Measurements from ENCODE around the gene RNF212. TPM values are rescaled to one million over a fixed set of nuclear protein-coding genes. Genes with fewer than 3 reads are reported as not detected.

The RNF212 gene
- polyA plus RNA-seq, 2 of the 4 experiments (the other 2 are of a cell fraction), result 3.0 TPM

DNA sequence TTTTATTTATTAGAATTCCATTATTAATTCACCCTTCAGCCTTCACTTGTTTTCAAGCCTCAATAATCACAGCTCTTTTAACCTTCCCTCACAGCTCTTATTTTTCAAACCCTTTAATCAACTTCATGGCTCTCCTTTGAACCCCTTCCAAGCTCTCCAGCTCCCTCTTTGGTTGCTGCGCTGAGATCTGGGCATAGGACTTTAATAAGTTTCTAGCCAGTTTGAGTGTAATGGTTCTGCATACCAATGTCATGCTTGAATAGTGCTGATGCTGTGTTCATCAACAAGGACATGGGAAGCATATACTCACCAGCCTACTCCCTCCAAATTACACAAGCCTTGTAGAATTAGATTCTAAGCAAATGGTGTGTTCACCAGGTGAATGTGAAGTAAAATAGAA lies 3.5 kb upstream of the RNF212 start:
- no peak for ATAC-seq
- Histone ChIP-seq H3K4me3 (no peak overlapping the region), H3K4me1 (0 out of 3 replicates have a peak, but pooled peaks cover 7% of the 10 kb centered on the region), H3K4me2 (no peak overlapping the region), H3K27ac (no peak overlapping the region), H3K9me3 (no peaks in the 10 kb centered on the region)
- TF ChIP-seq HOXA7 (CRISPR knock-in tag; IDR thresholded peaks at IDR 0.05) (no peak), BCL3 (IDR thresholded peaks at IDR 0.05) (no peak), ESRRA (IDR thresholded peaks at IDR 0.05; ENCODE audit: borderline replicate concordance, low read length) (no peak), NR3C1 (IDR thresholded peaks at IDR 0.05) (no peak), FOXS1 (CRISPR knock-in tag; IDR thresholded peaks at IDR 0.05) (no peak), ZSCAN20 (CRISPR knock-in tag; IDR thresholded peaks at IDR 0.05) (no peak), POLR2A (IDR thresholded peaks at IDR 0.05; ENCODE audit: low read length) (no peak), RARB (CRISPR knock-in tag; IDR thresholded peaks at IDR 0.05) (no peak), POLR2AphosphoS2 (conservative IDR thresholded peaks at IDR 0.05; ENCODE audit: low read length) (no peak), EHMT2 (IDR thresholded peaks at IDR 0.05; ENCODE audit: low read depth) (no peak), ZNF302 (CRISPR knock-in tag; IDR thresholded peaks at IDR 0.05) (no peak), MYC (IDR thresholded peaks at IDR 0.05; ENCODE audit: borderline replicate concordance, low read length) (no peak), HEYL (CRISPR knock-in tag; IDR thresholded peaks at IDR 0.05) (no peak), RNF2 (IDR thresholded peaks at IDR 0.05; ENCODE audit: borderline replicate concordance, low read depth) (no peak), CBX2 (IDR thresholded peaks at IDR 0.05; ENCODE audit: borderline replicate concordance, low read depth) (no peak), BHLHE40 (IDR thresholded peaks at IDR 0.05; ENCODE audit: low read depth, low read length) (no peak), MAX (IDR thresholded peaks at IDR 0.05) (no peak)
- TF ChIP-seq, protein P1, sequence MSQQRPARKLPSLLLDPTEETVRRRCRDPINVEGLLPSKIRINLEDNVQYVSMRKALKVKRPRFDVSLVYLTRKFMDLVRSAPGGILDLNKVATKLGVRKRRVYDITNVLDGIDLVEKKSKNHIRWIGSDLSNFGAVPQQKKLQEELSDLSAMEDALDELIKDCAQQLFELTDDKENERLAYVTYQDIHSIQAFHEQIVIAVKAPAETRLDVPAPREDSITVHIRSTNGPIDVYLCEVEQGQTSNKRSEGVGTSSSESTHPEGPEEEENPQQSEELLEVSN (IDR thresholded peaks at IDR 0.05; ENCODE audit: borderline replicate concordance, low read depth), result no peak
- TF ChIP-seq, protein P2, sequence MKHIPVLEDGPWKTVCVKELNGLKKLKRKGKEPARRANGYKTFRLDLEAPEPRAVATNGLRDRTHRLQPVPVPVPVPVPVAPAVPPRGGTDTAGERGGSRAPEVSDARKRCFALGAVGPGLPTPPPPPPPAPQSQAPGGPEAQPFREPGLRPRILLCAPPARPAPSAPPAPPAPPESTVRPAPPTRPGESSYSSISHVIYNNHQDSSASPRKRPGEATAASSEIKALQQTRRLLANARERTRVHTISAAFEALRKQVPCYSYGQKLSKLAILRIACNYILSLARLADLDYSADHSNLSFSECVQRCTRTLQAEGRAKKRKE (CRISPR knock-in tag; IDR thresholded peaks at IDR 0.05; ENCODE audit: low read depth), result no peak
- FAIRE-seq, result no peak
- ChIA-PET POLR2A (no interaction called here), CTCF (interaction anchor here (0.8 kb wide), 1 partner anchor 44 kb away, joined by 3 read pairs; no protein-coding TSS in a partner anchor)
- DNase-seq (ENCODE audit: low read depth in 1 of 2, low spot score in 1 of 2), result no peak
- WGBS (ENCODE audit: missing lambda C conversion rate), result 92% methylated on average over 1 of the region's 1 CpG

- POLR2A ChIA-PET, result interaction anchor here (0.5 kb wide), 1 partner anchor 32 kb away, joined by 3 read pairs; no protein-coding TSS in a partner anchor
These were observed 2.3 kb upstream of the RNF212 start for GRCh38 chr4:1115528-1116293.

More at GRCh38 chr4:1115528-1116293, 2.3 kb upstream of the RNF212 start:
- no peak overlapping the region for H3K4me3 ChIP-seq
- no peak overlapping the region for H3K4me2 ChIP-seq
- no peak for ATAC-seq
- CTCF ChIA-PET, result no interaction called here
- TF ChIP-seq MAFK (IDR thresholded peaks at IDR 0.05; ENCODE audit: partially characterized antibody) (no peak), HDAC2 (IDR thresholded peaks at IDR 0.05) (no peak), JUNB (IDR thresholded peaks at IDR 0.05) (no peak), RARB (CRISPR knock-in tag; IDR thresholded peaks at IDR 0.05) (no peak), HES2 (IDR thresholded peaks at IDR 0.05) (no peak)
- TF ChIP-seq, protein P3, sequence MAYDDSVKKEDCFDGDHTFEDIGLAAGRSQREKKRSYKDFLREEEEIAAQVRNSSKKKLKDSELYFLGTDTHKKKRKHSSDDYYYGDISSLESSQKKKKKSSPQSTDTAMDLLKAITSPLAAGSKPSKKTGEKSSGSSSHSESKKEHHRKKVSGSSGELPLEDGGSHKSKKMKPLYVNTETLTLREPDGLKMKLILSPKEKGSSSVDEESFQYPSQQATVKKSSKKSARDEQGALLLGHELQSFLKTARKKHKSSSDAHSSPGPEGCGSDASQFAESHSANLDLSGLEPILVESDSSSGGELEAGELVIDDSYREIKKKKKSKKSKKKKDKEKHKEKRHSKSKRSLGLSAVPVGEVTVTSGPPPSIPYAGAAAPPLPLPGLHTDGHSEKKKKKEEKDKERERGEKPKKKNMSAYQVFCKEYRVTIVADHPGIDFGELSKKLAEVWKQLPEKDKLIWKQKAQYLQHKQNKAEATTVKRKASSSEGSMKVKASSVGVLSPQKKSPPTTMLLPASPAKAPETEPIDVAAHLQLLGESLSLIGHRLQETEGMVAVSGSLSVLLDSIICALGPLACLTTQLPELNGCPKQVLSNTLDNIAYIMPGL (CRISPR knock-in tag; IDR thresholded peaks at IDR 0.05; ENCODE audit: borderline replicate concordance), result no peak
- DNase-seq (ENCODE audit: low read depth in 1 of 2, low spot score in 1 of 2), result no peak
- no peak for FAIRE-seq
- H3K4me1 ChIP-seq, result 0 out of 3 replicates have a peak, but pooled peaks cover 7% of the 10 kb centered on the region
- 82% methylated on average over 8 of the region's 8 CpGs for WGBS (ENCODE audit: missing lambda C conversion rate)
- H3K9me3 ChIP-seq, result no peaks in the 10 kb centered on the region
- H3K27ac ChIP-seq, result no peak overlapping the region
